Stimulated activated CD4-positive, alpha-beta T cell treated with anti-CD3 and anti-CD28 coated beads, Interleukin-2, amount 100 ng/mL, for 4 hours (primary cell): ENCODE data around the gene SPON1.
A peak's percentile ranks its signal among the peaks of the same experiment; 100 is the strongest.

Experiments used
- DNase-seq: peaks from one replicate; pipeline ENCODE4 v3.0.0-alpha.2; 2020; ENCODE audit warnings: low read depth

Gene SPON1

GRCh38 chr11:13944016-13944415, 18.5 kb upstream of the SPON1 start:
- no peak for DNase-seq

- no peak for DNase-seq
These were observed 17.6 kb upstream of the SPON1 start for GRCh38 chr11:13944911-13945425.

DNA sequence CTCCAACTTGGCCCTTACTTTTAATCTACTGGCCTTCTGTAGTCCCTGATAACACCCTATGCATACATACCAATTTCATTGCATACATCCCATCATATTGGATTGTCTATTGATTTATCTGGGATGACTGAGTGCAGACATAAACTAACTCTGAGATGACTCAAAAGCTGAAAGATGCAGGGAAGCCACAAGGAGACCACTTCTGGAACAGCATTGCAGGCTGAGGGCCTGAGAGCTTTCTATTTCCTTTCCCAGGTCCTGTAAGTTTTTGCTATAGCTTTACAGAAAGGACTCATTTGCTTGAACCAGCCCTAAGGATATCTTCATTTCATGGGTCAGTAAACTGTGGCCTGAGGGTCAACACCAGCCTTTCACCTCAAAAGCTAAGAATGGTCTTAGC, 15.1 kb upstream of the SPON1 start:
- no peak for DNase-seq

- no peak for DNase-seq
These were observed 12.6 kb upstream of the SPON1 start for GRCh38 chr11:13949876-13950275.

- no peak for DNase-seq
These were observed 10.3 kb upstream of the SPON1 start for GRCh38 chr11:13952221-13952620.

DNA sequence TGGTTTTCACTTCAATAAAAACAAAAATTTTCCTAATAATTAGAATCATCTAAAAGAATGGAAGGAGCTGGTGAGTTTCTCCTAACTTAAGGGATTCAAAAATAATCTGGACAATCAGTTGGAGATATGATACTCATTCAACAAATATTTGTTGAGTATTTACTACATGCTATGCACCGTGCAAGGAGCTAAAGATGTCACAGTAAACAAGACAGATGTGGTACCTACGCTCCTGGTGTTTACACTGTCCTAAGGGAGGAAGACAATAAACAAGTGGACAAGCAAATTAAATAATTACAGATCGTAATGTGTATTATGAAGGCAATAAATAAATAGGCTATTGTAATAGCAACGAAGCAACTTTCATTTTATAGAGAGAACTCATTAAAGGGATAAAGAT, 9.9 kb upstream of the SPON1 start:
- no peak for DNase-seq

GRCh38 chr11:13954591-13954990, 7.9 kb upstream of the SPON1 start:
- DNase-seq = no peak

DNA sequence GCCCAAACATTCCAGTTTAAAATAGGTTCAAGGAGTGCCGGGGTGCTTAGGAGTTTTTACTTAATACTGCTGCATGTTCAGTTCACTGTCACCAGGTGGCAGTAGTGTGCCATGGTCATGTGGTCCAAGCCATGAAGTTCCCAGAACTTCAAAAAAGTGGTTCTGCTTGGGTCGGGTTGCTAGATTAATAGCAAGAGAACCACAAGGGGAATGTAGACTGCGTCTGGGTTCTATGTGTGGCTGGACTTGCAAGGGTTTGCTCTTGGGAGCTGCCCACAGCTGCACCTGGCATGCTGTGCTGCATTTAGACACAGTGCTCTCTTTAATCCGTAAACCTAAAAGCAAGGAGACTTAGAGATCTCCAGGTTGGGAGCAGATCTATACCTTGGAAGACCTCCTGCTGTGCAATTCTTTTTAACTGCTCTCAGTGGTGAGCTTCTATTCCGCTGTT, 6.5 kb upstream of the SPON1 start:
- peak; percentile 35 for DNase-seq

- DNase-seq = no peak
These were observed 5.5 kb upstream of the SPON1 start for GRCh38 chr11:13956988-13957387.

DNA sequence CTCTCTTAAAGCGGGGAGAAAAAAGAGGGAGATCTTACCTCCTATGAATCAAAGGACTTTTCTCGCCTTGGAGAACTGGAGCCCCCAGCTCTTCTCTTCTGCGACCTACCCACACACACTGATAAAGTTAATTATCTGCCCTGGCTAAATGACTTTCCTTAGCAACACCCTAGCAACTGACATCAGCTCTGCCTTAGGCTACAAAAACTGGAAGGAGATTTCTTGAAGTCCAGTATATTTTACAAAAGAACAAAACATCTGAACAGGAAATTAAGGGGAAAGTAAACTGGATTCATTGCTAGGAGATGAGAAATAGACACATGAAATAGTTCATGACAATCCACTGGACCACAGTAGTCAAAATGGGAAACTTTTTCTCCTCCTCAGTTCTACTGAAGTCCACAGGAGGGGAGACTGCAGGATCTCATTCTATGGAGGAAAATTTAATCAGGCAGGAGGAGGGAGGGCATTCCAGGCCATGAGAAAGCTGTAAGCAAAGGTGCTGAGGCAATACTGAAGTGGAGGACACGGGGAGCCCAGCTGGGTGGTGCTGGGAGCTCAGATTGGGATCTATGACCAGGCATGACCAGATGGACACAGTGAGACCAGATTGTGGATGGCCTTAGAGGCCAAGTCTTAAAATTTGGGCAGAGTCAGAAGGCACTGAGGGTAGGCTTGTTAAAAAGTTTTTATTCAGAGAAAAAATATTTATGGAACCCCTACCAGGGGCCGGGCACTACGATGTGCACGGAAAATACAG, 3.7 kb upstream of the SPON1 start:
- no peak for DNase-seq

DNA sequence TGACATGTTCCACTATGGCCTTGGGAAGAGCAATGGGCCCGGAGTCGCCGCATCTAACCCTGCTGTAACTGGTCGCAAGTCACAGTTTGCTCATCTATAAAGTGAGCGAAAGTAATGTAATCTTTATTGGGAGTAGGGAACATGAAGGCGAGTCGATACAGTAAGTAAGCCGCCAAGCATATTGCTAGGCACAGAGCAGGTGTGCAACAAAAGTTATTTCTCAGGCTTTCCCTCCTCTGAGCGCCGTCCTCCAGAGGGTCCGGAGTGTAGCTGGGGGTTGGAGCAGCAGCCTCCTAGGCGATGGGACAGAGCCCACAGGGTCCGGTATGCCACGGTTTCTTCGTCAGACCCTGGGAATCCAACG, 343 bp upstream of the SPON1 start:
- no peak for DNase-seq

DNA sequence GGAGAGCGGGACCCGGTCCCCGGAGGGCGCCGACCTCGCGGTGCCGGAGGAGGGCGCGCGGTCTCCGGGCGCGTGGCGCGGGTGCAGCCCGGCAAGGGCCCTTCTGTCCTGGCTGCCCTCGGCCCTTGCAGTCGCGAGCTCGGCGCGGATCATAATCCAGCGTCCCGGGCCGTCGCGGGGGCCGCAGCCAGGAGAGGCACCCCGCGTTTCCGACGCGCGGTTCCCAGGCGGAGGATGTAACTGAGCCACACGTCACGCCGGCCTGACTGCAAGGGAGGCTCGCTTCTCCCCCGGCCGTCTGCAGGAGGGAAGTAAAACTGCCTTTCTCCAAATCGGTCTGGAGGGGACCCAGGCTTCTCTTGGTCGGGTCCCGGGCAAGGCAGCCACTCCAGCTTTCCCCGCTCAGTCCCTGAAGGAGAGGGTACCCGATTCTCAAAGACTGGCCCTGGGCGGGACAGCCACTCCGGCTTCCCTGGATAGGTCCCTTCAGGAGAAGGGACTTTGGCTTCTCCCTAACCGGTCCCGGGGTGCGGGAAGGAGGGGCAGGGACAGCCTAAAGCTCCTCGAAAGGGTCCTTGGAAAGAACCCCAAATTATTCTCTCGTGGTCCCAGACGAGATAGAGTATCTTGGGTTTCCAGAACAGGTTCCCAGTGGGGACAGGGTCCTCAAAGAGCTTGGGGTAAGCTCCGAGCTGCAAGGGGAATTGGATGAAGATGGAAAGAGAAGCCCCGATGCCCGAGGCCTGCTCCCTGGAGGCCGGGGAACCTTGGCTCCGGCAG, 836 bp downstream of the SPON1 start:
- peak; percentile 21 for DNase-seq

DNA sequence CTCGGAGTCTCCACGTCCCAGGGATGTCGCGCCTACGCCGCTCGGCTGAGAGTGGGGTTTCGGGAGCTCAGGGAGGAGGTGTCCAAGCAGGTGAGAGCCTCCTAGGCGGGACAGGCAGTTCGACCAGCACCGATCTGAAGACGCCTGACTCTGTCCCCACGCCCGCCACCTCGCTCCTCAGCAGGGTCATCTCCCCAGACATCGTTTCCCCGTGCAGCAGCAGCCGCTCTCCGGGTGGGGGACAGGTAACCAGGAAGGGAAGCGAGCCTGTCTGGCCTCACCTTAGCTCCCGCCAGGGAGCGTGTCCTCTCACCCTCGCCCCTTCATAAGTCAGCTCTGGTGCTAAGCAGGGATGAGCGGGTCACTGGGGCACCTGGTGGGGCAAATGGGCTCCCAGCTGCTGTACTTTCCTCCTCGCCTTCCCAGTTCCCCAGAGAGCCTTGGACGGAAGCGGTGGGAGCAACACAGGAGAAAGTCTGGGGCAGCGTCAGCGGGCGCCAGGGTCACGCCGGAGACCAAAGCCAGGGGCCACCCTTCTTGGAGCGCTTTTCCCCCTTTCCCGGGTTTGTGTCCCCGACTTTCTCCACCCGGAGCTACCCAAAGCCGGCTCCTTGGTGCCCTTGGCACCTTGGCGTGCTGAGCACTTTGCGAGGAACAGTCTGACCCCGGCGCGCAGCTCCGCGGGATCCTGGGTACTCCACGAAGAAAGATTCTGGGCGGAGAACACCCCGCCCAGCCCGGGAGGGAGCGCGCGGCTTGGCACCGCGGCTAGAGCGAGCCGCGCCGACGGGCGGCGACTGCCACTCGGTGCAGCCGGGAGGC, 1.6 kb downstream of the SPON1 start:
- no peak for DNase-seq

- no peak for DNase-seq
These were observed 2.2 kb downstream of the SPON1 start for GRCh38 chr11:13964771-13965074.

- DNase-seq = no peak
These were observed 2.8 kb downstream of the SPON1 start for GRCh38 chr11:13965337-13965736.

DNA sequence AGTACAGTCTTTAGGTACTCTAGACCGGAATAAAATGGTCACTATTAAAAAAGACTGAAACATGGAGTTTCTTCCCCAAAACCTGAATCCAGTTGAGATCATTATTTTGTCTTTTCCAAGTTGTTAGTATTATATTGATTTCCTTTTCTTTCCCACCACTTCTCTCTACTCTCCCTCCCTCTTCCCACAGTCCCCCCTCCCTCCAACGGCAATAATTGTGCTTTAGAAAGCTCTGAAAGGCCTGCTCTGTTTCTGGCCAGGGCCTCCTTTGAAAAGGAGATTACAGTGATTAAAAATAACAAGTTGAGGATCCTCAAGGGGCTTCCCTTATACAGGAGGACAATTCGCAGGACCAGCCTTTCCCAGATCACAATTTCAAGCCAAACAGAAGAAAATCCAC, 3.5 kb downstream of the SPON1 start:
- no peak for DNase-seq

- no peak for DNase-seq
These were observed 4.0 kb downstream of the SPON1 start for GRCh38 chr11:13966486-13966885.

- no peak for DNase-seq
These were observed 8.5 kb downstream of the SPON1 start for GRCh38 chr11:13970986-13971385.

DNA sequence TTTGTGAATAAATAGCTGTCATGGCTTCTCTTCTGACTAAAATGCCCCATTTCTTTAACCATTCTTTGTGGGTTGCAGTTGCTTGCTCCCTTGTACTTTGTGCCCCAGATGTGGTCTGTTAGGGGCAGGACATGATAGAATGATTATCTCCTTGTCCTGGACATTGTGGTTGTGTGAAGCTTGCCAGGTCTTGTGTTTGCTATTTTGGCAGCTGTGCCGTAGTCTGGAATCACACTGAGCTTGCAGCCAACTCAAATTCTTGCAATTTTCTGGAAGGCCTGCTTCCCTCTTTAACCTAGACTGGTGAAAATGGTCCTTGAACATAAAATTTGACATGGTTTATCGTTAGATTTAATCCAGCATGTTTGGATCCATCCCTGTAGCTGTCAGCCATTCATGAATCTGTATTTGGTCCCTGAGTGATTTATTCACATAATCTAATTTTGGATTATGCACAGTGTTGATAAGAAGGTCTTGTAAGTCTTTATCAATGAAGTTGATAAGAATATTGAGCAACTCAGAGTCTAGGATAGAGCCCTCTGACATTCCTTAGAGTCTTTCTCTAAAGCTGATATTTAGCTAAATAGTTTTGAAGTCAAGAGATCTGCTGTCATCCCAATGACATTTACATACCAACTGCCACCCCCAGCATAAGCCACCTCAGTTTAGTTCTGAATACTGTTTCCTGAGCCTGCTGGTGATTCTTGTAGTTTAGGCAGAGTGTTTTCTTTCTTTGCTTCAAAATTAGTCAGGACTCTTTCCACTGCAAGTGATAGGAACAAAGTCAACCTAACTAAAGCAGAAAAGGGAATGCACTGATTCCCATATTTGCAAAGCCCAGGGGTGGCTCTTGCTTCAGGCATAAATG, 9.8 kb downstream of the SPON1 start:
- DNase-seq = no peak

DNA sequence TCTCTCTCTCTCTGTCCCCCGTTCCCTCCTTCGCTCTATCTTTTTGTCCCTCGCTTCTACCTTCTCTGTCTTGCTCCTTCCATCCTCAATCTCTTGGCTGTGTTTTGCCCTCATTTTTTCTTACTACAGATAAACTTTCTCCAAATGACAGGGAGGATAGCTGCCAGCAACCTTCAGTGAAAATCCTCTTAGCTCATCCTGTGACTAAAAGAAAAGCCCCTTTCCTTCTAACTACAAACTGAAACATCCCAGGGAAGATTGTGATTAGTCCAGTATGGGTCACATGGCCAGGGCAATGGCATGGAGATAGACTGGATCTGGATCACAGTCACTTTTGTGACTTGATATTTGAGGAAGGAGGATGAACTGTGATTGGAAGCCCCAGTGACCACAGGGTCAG, 10.4 kb downstream of the SPON1 start:
- DNase-seq = no peak

- no peak for DNase-seq
These were observed 12.1 kb downstream of the SPON1 start for GRCh38 chr11:13974631-13975030.
